Activated naive CD8-positive, alpha-beta T cell treated with anti-CD3 and anti-CD28 coated beads for 36 hours (primary cell): ENCODE results near the gene GADD45GIP1. TPM values are rescaled to one million over a fixed set of nuclear protein-coding genes. Genes with fewer than 3 reads are reported as not detected.

Experiments
- DNase-seq: peaks from one replicate; pipeline ENCODE4 v3.0.0; 2021
- H3K27ac Mint-ChIP-seq: one replicate; pipeline ENCODE4 v1.8.0; 2022; ENCODE audit warnings: mild to moderate bottlenecking, moderate library complexity, mixed read lengths
- H3K27me3 Mint-ChIP-seq: one replicate; pipeline ENCODE4 v1.8.0; 2022; ENCODE audit warnings: mild to moderate bottlenecking, mixed read lengths
- H3K36me3 Mint-ChIP-seq: one replicate; pipeline ENCODE4 v1.8.0; 2021; ENCODE audit warnings: mild to moderate bottlenecking, mixed read lengths
- H3K4me1 Mint-ChIP-seq: one replicate; pipeline ENCODE4 v1.8.0; 2021; ENCODE audit warnings: mixed read lengths
- H3K4me3 Mint-ChIP-seq: one replicate; pipeline ENCODE4 v1.8.0; 2022; ENCODE audit warnings: mild to moderate bottlenecking, moderate library complexity, mixed read lengths
- H3K9me3 Mint-ChIP-seq: one replicate; pipeline ENCODE4 v1.8.0; 2022; ENCODE audit warnings: mixed read lengths
- total RNA-seq, 2 experiments: library from RNA; stranded (reverse); gene quantifications; one replicate each; pipeline ENCODE4 v1.2.3, GENCODE V29; 2021

The GADD45GIP1 gene
- total RNA-seq, 2 experiments from 2014 or later, result 37.1 to 37.8 TPM

- peaks cover 79% of the 10 kb centered on the region for H3K36me3 Mint-ChIP-seq
- H3K27ac Mint-ChIP-seq, result peak overlapping the region; percentile 70
- H3K27me3 Mint-ChIP-seq, result peaks cover 3% of the 10 kb centered on the region
- H3K4me3 Mint-ChIP-seq, result peak overlapping the region; percentile 68
- peaks cover 1% of the 10 kb centered on the region for H3K9me3 Mint-ChIP-seq
- H3K4me1 Mint-ChIP-seq, result peaks cover 67% of the 10 kb centered on the region
- DNase-seq, result no peak
These were observed 12.8 kb downstream of the GADD45GIP1 start for GRCh38 chr19:12944104-12944674.

GRCh38 chr19:12943437-12944044 is 13.5 kb downstream of the GADD45GIP1 start:
- Mint-ChIP-seq H3K27me3 (peaks cover 3% of the 10 kb centered on the region), H3K9me3 (peaks cover 1% of the 10 kb centered on the region), H3K4me3 (peak overlapping the region; percentile 4), H3K27ac (peak overlapping the region; percentile 81), H3K4me1 (peaks cover 66% of the 10 kb centered on the region), H3K36me3 (peaks cover 84% of the 10 kb centered on the region)
- DNase-seq, result no peak

GRCh38 chr19:12940897-12941296 is 16.1 kb downstream of the GADD45GIP1 start:
- H3K4me3 Mint-ChIP-seq, result peak overlapping the region; percentile 99
- peak overlapping the region; percentile 92 for H3K27ac Mint-ChIP-seq
- H3K4me1 Mint-ChIP-seq, result peaks cover 67% of the 10 kb centered on the region
- peaks cover 3% of the 10 kb centered on the region for H3K27me3 Mint-ChIP-seq
- no peak for DNase-seq
- peaks cover 70% of the 10 kb centered on the region for H3K36me3 Mint-ChIP-seq
- H3K9me3 Mint-ChIP-seq, result peaks cover 1% of the 10 kb centered on the region

- Mint-ChIP-seq H3K4me1 (peaks cover 61% of the 10 kb centered on the region), H3K27me3 (no peaks in the 10 kb centered on the region), H3K36me3 (peaks cover 61% of the 10 kb centered on the region), H3K4me3 (peak overlapping the region; percentile 99), H3K9me3 (peaks cover 1% of the 10 kb centered on the region), H3K27ac (peak overlapping the region; percentile 92)
- DNase-seq, result no peak
These were observed 17.0 kb downstream of the GADD45GIP1 start for GRCh38 chr19:12939975-12940423.

- Mint-ChIP-seq H3K27me3 (no peaks in the 10 kb centered on the region), H3K36me3 (peaks cover 53% of the 10 kb centered on the region), H3K9me3 (peaks cover 1% of the 10 kb centered on the region), H3K4me3 (peak overlapping the region; percentile 99), H3K27ac (peak overlapping the region; percentile 92), H3K4me1 (peaks cover 54% of the 10 kb centered on the region)
- DNase-seq, result peak; percentile 44
These were observed 18.0 kb downstream of the GADD45GIP1 start for GRCh38 chr19:12938779-12939601.

- H3K36me3 Mint-ChIP-seq, result peaks cover 46% of the 10 kb centered on the region
These were observed 18.9 kb downstream of the GADD45GIP1 start, which contains the start of gene CALR for GRCh38 chr19:12937927-12938778. Gene CALR, plus strand, starts transcription at chr19:12938609. Its CDS starts 71 bp downstream, at chr19:12938680.

GRCh38 chr19:12937093-12937926 is 19.7 kb downstream of the GADD45GIP1 start:
- H3K27ac Mint-ChIP-seq, result peak overlapping the region; percentile 92
- H3K4me3 Mint-ChIP-seq, result peak overlapping the region; percentile 99
- H3K27me3 Mint-ChIP-seq, result no peaks in the 10 kb centered on the region
- H3K36me3 Mint-ChIP-seq, result peaks cover 46% of the 10 kb centered on the region
- no peaks in the 10 kb centered on the region for H3K9me3 Mint-ChIP-seq
- H3K4me1 Mint-ChIP-seq, result peaks cover 47% of the 10 kb centered on the region
- no peak for DNase-seq

More at GRCh38 chr19:12937927-12938778, 18.9 kb downstream of the GADD45GIP1 start, which contains the start of gene CALR:
- H3K4me3 Mint-ChIP-seq, result peak within 1 kb of the TSS; percentile 99
- H3K4me1 Mint-ChIP-seq, result peaks cover 49% of the 10 kb centered on the region
- H3K9me3 Mint-ChIP-seq, result no peaks in the 10 kb centered on the region
- DNase-seq, result peak; percentile 98
- H3K27ac Mint-ChIP-seq, result peak within 1 kb of the TSS; percentile 92
- no peaks in the 10 kb centered on the region for H3K27me3 Mint-ChIP-seq

- no peak for DNase-seq
- peaks cover 46% of the 10 kb centered on the region for H3K4me1 Mint-ChIP-seq
- peak overlapping the region; percentile 40 for H3K27ac Mint-ChIP-seq
- peaks cover 44% of the 10 kb centered on the region for H3K36me3 Mint-ChIP-seq
- no peaks in the 10 kb centered on the region for H3K9me3 Mint-ChIP-seq
- no peaks in the 10 kb centered on the region for H3K27me3 Mint-ChIP-seq
- peak overlapping the region; percentile 23 for H3K4me3 Mint-ChIP-seq
These were observed 20.4 kb downstream of the GADD45GIP1 start for GRCh38 chr19:12936582-12936981.

GRCh38 chr19:12935071-12935470 is 22.0 kb downstream of the GADD45GIP1 start:
- H3K4me3 Mint-ChIP-seq, result no peak overlapping the region
- H3K27ac Mint-ChIP-seq, result no peak overlapping the region
- peaks cover 40% of the 10 kb centered on the region for H3K4me1 Mint-ChIP-seq
- H3K27me3 Mint-ChIP-seq, result no peaks in the 10 kb centered on the region
- H3K9me3 Mint-ChIP-seq, result no peaks in the 10 kb centered on the region
- peaks cover 31% of the 10 kb centered on the region for H3K36me3 Mint-ChIP-seq
- DNase-seq, result no peak

GRCh38 chr19:12933287-12934072 is 23.5 kb downstream of the GADD45GIP1 start, which contains the start of gene FARSA:
Gene FARSA, minus strand, starts transcription at chr19:12933711. Its CDS starts 15 bp downstream, at chr19:12933696.
- Mint-ChIP-seq H3K4me1 (peaks cover 31% of the 10 kb centered on the region), H3K36me3 (peaks cover 21% of the 10 kb centered on the region), H3K9me3 (no peaks in the 10 kb centered on the region), H3K27ac (peak within 1 kb of the TSS; percentile 86), H3K27me3 (no peaks in the 10 kb centered on the region), H3K4me3 (peak within 1 kb of the TSS; percentile 96)
- peak; percentile 84 for DNase-seq

- H3K27ac Mint-ChIP-seq, result peak overlapping the region; percentile 86
- DNase-seq, result no peak
- no peaks in the 10 kb centered on the region for H3K9me3 Mint-ChIP-seq
- H3K4me3 Mint-ChIP-seq, result peak overlapping the region; percentile 96
- H3K4me1 Mint-ChIP-seq, result peaks cover 28% of the 10 kb centered on the region
- H3K27me3 Mint-ChIP-seq, result no peaks in the 10 kb centered on the region
- peaks cover 24% of the 10 kb centered on the region for H3K36me3 Mint-ChIP-seq
These were observed 24.4 kb downstream of the GADD45GIP1 start for GRCh38 chr19:12932392-12933286.

- no peak overlapping the region for H3K4me3 Mint-ChIP-seq
- DNase-seq, result no peak
- H3K36me3 Mint-ChIP-seq, result peaks cover 38% of the 10 kb centered on the region
- H3K4me1 Mint-ChIP-seq, result peaks cover 18% of the 10 kb centered on the region
- peak overlapping the region; percentile 42 for H3K27ac Mint-ChIP-seq
- no peaks in the 10 kb centered on the region for H3K9me3 Mint-ChIP-seq
- no peaks in the 10 kb centered on the region for H3K27me3 Mint-ChIP-seq
These were observed 26.9 kb downstream of the GADD45GIP1 start for GRCh38 chr19:12930002-12930645.
